GM18870 (cell line): Measurements from ENCODE around the gene ANGPTL8.

Experiments
- ATAC-seq: cut with Tn5 transposase; IDR thresholded peaks from one replicate; pipeline ENCODE4 v1.9.1; 2021; ENCODE audit warnings: moderate library complexity; ENCODE audit not compliant: unreplicated experiment

Gene ANGPTL8

DNA sequence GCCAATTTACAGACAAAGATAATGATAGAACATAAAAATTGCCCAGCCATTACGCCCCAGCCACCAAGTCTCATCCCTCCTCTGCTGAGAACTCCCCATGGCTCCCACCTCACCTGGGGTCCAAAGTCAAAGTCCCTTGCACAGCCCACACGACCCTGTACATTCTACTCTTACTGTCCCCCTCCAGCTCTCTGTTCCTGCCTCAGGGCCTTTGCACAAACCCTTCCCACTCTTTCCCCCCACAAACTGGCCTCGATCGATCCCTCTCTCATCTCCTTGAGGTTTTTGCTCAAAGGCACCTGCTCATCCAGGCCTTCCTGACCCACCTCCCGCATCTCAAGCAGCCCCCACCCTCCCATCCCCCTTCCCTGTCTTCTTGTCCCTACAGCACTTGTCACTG lies 21.6 kb downstream of the ANGPTL8 start:
- ATAC-seq = no peak

DNA sequence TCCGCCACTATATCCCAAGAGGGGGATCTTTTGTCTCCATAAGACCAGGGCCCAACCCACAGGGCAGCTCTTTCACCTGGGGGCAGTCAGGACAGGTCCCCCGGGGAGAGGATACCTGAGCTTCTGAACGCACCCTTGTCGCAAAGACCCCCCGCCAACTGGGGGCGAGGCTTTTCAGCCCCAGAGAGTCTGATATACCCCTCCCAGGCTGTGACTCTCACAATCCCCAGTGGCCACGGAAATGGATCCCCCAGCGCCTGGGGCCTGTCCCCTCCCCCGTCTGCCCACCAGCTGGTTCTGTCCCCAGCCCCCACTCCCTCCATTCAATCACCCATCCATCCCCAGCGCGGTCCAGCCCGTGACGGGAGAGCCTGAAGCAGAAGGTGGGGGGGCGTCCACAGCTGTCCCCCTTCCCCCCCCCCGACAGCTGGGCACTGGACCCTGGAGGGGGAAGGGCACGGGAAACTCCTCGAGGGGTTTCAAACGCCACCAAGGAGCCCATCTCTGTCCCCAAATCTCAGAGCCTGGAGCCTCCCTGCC lies 22.1 kb downstream of the ANGPTL8 start:
- no peak for ATAC-seq

DNA sequence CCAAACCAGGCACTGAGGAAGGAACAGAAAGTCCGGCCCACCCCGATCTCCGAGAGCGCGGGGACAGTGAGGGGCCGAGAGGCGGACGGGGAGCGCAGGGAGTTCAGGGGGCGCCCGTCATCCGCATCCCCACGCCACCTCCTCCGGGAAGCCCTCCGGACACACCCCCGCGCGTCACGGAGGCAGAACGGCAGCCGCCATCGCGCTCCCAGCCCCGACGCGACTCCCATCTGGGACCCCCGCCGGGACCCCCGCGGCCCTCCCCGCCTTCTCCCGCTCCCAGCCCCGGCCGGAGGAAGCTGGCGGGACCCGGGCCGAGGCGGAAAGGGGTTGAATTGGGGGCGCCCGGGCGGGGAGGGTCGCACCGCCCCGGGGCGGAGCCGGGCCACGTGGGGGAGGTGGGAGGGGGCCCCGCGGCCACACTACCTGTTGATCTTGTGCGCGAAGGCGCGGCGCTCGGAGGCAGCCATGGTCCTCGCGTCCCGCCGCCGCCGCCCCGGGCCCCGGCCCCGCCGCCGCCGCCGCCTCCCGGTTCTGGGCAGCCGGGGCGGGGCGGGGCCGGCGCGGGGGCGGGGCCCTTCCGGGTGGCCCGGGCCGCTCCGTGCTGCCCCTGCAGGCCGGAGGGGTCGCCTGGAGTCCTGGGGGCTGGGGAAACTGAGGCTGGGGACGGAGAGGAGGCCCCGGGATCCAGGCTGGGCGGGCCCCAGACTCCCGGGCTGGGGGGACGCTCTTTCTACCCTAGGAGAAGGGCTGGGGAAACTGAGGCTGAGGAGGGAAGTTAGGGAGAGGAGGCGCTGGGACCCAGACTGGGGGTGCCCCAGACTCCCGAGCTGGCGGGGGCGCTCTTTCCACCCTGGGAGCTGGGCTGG lies 22.8 kb downstream of the ANGPTL8 start, which contains the start of gene DOCK6:
DOCK6 (minus strand) TSS at position 554 of the 869 bp plus-strand sequence; CDS start at position 470, 84 bp downstream.
- ATAC-seq = no peak

DNA sequence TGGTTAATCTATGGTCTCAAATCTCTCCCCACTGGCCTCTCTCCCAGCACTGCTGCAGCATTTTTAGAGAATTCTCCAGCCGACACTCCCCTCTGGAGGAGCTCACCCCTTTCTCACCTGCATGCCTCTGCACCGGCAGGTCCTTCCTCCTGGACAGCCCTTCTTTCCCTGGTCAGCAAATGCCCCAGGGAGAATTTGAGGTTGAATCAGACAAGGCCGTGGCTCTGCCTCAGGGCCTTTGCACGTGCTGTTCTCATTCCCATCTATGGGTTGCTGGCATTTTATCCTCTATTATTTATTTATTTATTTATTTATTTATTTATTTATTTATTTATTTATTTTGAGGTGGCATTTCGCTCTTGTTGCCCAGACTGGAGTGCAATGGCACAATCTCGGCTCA lies 24.3 kb downstream of the ANGPTL8 start:
- no peak for ATAC-seq

DNA sequence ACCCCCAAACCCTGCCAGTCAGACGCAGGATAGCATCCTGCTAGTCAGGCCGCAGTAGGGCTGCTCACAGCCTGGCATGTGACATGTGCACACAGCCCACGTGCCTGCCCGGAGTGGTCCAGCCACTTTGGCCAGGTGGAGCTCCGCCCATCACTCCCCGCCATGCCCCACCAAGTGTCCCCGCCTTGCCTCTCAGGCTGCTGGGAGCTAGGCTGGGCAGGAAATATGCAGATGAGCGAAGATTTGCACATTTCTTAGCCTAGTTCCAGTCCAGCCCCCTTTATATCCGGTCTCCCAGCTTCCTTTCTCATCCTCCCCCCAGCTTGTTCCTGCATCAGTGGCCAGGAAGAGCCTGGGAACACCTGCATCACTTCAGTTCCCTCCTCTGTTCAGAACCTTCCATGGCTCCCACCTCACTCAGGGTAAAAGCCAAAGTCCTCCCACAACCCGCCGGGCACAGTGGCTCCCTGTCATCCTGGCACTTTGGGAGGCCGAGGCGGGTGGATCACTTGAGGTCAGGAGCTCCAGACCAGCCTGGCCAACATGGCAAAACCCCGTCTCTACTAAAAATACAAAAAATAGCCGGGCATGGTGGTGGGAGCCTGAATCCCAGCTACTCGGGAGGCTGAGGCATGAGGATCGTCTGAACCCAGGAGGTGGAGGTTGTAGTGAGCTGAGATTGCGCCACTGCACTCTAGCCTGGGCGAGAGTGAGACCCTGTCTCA lies 25.2 kb downstream of the ANGPTL8 start:
- no peak for ATAC-seq

DNA sequence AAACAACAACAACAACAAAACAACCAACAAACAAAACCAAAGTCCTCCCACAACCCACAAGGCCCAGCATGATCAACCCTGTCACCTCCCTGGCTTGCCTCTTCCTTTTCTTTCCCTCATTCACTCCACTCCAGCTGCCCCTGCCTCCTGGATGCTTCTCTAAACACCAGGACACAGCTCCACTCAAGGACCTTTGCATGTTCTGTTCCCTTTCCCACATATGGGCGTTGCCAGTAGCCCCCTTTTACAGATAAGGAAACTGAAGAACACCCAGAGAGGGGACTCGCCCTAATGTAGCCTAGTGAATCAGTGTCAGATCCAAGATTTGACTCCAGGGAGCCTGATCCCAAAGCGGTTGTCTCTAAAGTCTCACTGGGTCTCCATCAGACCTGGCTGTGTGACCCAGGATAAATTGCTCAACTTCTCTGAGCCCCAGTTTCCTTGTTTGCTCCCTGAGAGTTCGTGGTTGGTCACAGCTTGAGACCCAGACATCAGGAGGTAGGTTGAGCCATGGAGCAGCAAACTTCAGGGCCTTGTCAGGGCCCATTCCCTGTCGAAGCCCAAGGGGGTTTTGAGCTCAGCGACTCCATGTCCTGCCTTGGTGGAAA lies 25.9 kb downstream of the ANGPTL8 start:
- ATAC-seq = no peak

DNA sequence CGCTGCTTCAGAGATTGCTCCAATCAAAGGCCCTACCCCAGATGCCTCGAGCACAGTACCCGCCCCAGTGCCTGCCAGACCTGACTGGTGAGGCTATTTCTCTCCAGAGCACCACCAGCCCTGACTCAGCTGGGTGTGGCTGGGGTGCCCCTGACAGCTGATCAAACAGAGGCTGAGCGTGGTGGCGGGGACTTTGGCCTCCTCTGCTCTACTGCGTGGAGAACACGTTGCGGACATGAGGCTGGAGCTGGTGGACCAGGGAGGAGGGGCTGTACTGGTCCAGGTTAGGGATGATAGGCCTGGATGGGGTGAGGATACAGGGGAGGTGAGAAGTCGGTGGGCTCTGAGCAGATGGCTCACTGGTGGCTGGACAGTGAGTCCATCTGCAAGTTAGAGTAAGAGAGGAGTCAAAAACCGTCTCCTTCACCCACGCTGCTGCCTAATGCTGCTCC lies 26.4 kb downstream of the ANGPTL8 start:
- ATAC-seq = no peak

DNA sequence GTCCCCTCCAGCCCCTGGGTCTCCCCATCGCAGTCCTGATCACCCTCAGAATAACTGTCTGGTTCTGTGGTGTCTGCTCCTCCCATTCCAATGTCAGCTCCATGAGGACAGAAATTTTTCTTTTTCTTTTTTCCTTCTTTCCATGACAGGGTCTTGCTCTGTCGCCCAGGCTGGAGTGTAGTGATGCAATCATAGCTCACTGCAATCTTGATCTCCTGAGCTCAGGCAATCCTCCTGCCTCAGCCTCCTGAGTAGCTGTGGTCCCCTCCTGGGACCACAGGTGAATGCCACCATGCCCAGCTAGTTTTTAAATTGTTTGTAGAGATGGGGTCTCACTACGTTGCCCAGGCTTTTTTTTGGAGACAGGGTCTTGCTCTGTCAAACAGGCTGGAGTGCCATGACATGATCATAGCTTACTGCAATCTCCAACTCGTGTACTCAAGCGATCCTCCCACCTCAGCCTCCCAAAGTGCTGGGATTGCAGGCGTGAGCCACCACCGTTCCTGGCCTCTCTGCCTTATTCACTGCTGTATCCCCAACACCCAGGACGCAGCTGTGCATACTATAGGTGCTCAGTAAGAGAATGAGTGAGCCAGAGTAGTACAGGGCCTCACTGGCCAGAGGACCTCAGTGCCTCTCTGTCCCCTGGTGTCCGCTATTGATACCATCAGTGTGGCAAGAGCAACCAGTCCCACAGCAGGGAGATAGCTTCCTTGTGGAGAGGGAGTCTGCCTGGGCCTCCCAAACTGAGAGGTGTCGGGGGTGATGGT lies 28.1 kb downstream of the ANGPTL8 start:
- ATAC-seq = no peak

DNA sequence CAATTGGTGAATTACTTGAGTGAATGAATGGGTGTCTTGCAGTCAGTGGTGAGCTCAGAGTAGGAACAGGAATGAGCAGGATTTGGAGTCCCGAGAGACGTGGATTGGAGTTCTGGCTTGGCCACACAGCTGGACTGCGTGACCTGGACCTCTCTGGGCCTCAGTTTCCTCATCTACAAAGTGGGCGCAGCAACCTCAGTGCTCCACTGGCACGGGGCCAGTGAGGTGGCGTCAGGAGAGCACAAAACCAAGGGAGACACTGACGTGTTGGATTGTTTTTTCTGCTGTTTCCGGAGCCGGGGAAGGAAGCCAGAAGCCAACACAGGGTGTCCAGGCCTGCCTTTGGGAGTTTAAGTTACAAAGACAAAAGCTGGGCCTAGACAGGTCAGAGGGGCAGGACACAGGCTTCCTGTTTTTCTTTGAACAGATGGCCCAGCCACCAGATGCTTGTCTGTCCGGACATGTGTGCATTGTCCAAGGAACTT lies 29.4 kb downstream of the ANGPTL8 start:
- ATAC-seq = no peak

DNA sequence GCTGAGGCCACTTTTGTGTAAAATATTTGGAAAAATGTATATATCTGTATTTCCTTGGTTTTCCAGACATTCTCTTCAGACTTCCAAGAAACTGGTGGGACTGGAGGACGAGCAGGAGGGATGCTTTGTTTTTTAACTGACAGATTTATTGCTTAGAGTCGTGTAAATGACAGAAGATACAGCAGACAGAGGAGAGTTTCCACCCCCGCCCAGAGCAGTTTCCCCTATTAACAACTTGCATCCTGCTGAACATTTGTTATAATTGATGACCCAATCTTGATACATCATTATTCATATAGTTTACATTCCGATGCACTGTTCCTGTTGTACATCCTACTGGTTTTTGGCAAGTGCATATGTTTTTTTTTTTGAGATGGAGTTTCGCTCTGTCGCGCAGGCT lies 30.0 kb downstream of the ANGPTL8 start:
- ATAC-seq = no peak

DNA sequence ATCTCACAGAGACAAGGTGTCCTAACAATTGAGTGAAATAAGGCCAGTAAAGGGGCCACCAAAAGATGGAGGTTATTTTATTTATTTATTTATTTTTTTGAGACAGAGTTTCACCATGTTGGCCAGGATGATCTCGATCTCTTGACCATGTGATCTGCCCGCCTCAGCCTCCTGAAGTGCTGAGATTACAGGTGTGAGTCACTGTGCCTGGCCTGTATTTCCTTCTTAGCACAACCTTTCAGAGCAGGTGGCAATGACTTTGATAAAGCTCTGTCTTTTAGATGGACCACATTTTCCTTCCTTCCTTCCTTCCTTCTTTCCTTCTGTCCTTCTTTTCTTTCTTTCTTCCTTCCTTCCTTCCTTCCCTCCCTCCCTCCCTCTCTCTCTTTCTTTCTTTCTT lies 33.9 kb downstream of the ANGPTL8 start:
- no peak for ATAC-seq

DNA sequence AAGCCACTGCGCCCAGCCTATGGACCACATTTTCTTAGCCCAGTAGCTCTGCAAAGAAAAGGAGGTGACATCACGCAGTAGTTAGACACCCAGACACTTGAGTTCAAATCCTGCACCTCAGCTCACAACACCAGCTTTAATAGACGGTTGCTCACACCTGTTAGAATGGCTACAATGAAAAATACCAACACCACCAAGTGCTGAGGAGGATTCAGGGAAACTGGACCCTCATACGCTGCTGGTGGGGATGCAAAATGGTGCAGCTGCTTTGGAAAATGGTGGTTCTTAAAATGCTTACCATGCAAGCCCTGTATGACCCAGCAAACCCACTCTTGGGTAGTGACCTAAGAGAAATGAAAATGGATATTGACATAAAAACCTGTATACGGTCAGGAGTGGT lies 34.6 kb downstream of the ANGPTL8 start:
- ATAC-seq = no peak

DNA sequence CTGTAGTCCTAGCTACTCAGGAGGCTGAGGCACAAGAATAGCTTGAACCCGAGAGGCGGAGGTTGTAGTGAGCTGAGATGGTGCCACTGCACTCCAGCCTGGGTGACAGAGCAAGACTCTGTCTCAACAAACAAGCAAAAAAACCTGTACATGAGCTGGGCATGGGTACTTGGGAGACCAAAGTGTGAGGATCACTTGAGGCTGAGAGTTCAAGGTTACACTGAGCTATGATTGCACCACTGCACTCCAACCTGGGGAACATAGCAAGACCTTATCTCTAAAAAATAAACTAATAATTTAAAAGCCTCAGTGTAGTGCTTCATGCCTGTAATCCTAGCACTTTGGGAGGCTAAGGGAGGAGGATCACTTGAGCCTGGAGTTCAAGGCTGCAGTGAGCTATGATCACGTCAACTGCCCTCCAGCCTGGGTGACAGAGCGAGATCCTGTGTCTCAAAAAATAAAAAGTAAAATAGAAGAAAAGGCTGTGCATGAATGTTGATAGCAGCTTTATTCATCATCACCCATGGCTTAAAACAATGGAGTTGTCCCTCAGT lies 35.2 kb downstream of the ANGPTL8 start:
- ATAC-seq = no peak

DNA sequence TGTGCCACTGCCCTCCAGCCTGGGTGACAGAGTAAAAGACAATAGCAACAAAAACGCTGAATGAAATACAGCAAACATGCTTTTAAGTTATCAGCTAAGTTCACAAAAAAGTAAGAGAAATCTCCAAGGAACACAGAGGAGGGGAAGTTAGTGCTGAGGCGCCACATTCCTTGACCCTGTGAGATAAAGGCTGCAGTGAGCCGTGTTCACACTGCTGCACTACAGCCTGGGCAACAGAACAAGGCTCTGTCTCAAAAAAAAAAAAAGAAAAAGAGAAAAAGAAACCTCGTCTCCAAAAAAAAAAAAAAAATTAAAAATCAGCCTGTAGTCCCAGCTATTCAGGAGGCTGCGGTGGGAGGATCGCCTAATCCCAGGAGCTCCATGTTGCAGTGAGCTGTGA lies 39.3 kb downstream of the ANGPTL8 start:
- no peak for ATAC-seq

DNA sequence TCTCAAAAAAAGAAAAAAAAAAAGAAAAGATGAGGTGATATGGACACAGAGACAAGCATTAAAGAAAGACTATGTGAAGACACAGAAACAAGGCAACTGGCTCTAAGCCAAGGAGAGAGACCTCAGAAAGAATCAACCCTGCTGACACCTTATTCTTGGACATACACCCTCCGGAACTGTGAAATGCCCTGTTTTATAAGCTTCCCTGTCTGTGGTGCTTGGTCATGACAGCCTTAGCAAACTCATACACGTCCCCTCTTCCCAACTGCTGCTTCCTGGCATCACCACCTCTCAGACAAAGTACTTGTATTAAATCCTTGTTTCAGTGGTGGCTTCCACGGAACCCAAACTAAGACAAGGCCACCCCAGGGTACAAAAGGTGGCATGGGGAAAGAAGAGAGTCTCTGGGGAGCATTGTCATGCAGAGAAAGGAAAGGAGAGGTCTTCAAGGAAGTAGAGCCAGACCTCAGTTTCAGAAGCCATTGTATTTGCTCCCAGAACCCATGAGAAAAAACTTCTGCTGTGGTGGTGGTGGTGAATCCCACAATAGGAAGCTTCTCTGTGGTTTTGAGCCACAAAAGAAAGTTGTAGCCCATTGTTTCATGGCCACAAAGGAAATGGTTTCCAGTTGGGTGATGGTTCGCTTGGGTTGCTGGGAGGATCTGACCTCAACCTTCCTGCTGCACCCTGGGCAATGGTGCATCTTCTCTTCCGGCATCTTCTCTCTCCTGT lies 40.3 kb downstream of the ANGPTL8 start:
- no peak for ATAC-seq

DNA sequence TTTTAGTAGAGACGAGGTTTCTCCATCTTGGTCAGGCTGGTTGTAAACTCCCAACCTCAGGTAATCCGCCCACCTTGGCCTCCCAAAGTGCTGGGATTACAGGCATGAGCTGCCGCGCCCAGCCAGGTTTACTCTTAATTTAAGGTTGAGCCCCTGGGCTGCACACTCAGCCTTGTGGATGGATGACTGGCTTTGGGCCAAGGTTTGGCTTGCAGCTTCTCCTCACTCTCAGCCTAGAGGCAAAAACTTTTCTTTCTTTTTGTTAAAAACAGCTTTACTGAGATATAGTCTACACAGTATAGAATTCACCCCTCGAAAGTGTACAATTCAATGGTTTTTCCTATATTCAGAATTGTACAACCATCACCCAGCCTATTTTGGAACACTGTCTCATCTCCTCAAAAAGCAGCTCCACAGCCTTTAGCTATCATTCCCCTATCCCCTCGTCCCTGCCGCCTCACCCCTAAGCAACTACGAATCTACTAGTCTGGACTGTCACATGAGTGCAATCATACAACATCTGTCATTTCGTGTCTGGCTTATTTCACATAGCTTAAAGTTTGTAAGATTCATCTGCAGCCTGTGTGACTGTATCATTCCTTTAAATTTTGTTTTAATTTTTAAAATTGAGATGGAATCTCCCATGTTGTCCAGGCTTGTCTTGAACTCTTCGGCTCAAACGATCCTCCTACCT lies 42.1 kb downstream of the ANGPTL8 start:
- ATAC-seq = no peak

DNA sequence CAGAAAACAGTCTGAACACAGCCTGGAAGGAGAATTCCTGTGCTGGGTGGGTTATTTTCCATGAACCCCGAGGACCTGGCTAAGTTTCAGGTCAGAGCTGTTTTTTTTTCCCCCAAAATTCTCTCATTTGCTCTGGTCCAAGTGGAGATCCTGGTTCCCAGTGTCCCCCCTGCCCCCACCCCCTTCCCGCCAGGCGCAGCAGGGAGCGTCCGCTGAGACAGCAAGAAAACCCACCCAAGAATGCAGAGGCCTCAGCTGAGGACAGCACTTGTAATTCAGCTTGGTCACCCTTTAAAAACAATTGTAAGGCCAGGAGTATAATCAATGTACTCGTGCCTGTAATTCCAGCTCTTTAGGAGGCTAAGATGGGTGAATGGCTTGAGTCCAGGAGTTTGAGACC lies 45.1 kb downstream of the ANGPTL8 start:
- no peak for ATAC-seq

DNA sequence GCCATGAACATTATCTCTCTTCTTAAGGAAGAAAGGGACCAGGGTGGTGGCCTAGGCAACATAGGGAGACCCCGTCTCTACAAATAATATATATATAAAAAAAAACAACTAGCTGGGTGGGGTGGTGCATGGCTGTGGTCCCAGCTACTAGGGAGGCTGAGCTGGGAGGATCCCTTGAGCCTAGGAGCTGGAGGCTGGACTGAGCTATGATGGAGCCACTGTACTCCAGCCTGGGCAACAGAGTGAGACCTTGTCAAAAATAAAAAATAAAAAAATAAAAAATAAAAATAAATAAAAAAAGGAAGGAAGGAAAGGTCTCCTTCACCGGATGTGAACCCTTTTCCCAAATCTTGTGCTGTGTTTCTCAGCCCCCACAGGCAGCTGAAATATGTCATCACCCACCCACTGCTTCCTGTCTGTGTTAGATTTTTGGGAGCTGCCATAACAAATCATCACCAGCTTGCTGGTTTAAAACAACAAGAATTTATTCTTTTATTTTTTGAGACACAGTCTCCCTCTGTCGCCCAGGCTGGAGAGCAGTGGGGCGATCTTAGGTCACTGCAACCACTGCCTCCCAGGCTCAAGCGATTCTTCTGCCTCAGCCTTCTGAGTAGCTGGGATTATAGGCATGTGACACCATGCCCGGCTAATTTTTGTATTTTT lies 47.0 kb downstream of the ANGPTL8 start:
- ATAC-seq = no peak
